ENCODE measurements around the gene OGT. TPM values are rescaled to one million over a fixed set of nuclear protein-coding genes. Genes with fewer than 3 reads are reported as not detected.

Gene OGT
- polyA plus RNA-seq, 2 of the 4 experiments (the other 2 are of a cell fraction), result 42.7 to 290 TPM

- DNase-seq (ENCODE audit: low read depth in 1 of 2, low spot score in 1 of 2) (no peak), ATAC-seq (no peak), FAIRE-seq (no peak)
- no peak overlapping the region for H3K4me3 ChIP-seq
- no peak overlapping the region for H3K27ac ChIP-seq
- H3K4me1 ChIP-seq, result no peaks in the 10 kb centered on the region
- POLR2A ChIA-PET, result no interaction called here
- CTCF ChIA-PET, result no interaction called here
- WGBS (ENCODE audit: missing lambda C conversion rate), result 98% methylated on average over 4 of the region's 4 CpGs
- no peak for TF ChIP-seq MAX (IDR thresholded peaks at IDR 0.05)
- no peak for TF ChIP-seq TFCP2L1 (CRISPR knock-in tag; IDR thresholded peaks at IDR 0.05)
- TF ChIP-seq BCL3 (IDR thresholded peaks at IDR 0.05), result no peak
- TF ChIP-seq FOSL2 (IDR thresholded peaks at IDR 0.05), result no peak
- no peak for TF ChIP-seq FOSL2 (CRISPR knock-in tag; IDR thresholded peaks at IDR 0.05)
- no peak for TF ChIP-seq SMC3 (IDR thresholded peaks at IDR 0.05)
- no peak for TF ChIP-seq CBX2 (IDR thresholded peaks at IDR 0.05; ENCODE audit: borderline replicate concordance, low read depth)
- no peak for TF ChIP-seq ATOH8 (CRISPR knock-in tag; IDR thresholded peaks at IDR 0.05; ENCODE audit: low read depth)
- no peak for TF ChIP-seq JUN (IDR thresholded peaks at IDR 0.05)
- no peak overlapping the region for H3K4me2 ChIP-seq
- H3K9me3 ChIP-seq, result no peaks in the 10 kb centered on the region
Measured at GRCh38 chrX:71615056-71615455, 82.2 kb downstream of the OGT start.

GRCh38 chrX:71615954-71616353, 83.0 kb downstream of the OGT start:
- FAIRE-seq, result no peak
- POLR2A ChIA-PET, result no interaction called here

GRCh38 chrX:71616672-71617529, 84.0 kb downstream of the OGT start:
- FAIRE-seq (no peak), ATAC-seq (peak; percentile 60 to 62; a peak in 5 of 6 replicates)

More at GRCh38 chrX:71615954-71616353, 83.0 kb downstream of the OGT start:
- H3K27ac ChIP-seq, result no peak overlapping the region
- DNase-seq (ENCODE audit: low read depth in 1 of 2, low spot score in 1 of 2), result no peak
- H3K9me3 ChIP-seq, result no peaks in the 10 kb centered on the region
- ATAC-seq, result no peak
- CTCF ChIA-PET, result no interaction called here
- H3K4me1 ChIP-seq, result no peaks in the 10 kb centered on the region
- no peak overlapping the region for H3K4me2 ChIP-seq
- 87% methylated on average over 9 of the region's 10 CpGs for WGBS (ENCODE audit: missing lambda C conversion rate)
- no peak for TF ChIP-seq ZFP36 (IDR thresholded peaks at IDR 0.05; ENCODE audit: borderline replicate concordance, partially characterized antibody)
- no peak for TF ChIP-seq BCL3 (IDR thresholded peaks at IDR 0.05)
- TF ChIP-seq PHF8 (IDR thresholded peaks at IDR 0.05; ENCODE audit: borderline replicate concordance, low read depth), result no peak
- TF ChIP-seq RARB (CRISPR knock-in tag; IDR thresholded peaks at IDR 0.05), result no peak
- no peak for TF ChIP-seq RAD21 (conservative IDR thresholded peaks at IDR 0.05 in 1 of 2, IDR thresholded peaks at IDR 0.05 in 1 of 2)
- no peak for TF ChIP-seq HDAC2 (IDR thresholded peaks at IDR 0.05)
- no peak for TF ChIP-seq CBX8 (IDR thresholded peaks at IDR 0.05)
- no peak for TF ChIP-seq MAX (IDR thresholded peaks at IDR 0.05)
- no peak for TF ChIP-seq EHF (CRISPR knock-in tag; IDR thresholded peaks at IDR 0.05)
- no peak for TF ChIP-seq TP53 (CRISPR knock-in tag; IDR thresholded peaks at IDR 0.05)
- no peak for TF ChIP-seq JUNB (IDR thresholded peaks at IDR 0.05)
- no peak for TF ChIP-seq KDM1A (IDR thresholded peaks at IDR 0.05; ENCODE audit: low read depth)
- TF ChIP-seq ZSCAN20 (CRISPR knock-in tag; IDR thresholded peaks at IDR 0.05), result no peak
- H3K4me3 ChIP-seq, result no peak overlapping the region

More at GRCh38 chrX:71616672-71617529, 84.0 kb downstream of the OGT start:
- ChIA-PET CTCF (no interaction called here), POLR2A (no interaction called here)
- no peak for TF ChIP-seq EHMT2 (IDR thresholded peaks at IDR 0.05; ENCODE audit: low read depth)
- TF ChIP-seq MAZ (IDR thresholded peaks at IDR 0.05; ENCODE audit: borderline replicate concordance, low read depth, low read length), result no peak
- no peak for TF ChIP-seq FOSL2 (IDR thresholded peaks at IDR 0.05)
- no peak for TF ChIP-seq FOSL2 (CRISPR knock-in tag; IDR thresholded peaks at IDR 0.05)
- no peak for TF ChIP-seq CEBPB (IDR thresholded peaks at IDR 0.05)
- TF ChIP-seq JUNB (IDR thresholded peaks at IDR 0.05), result no peak
- TF ChIP-seq KDM1A (IDR thresholded peaks at IDR 0.05; ENCODE audit: low read depth), result no peak
- no peak for TF ChIP-seq ESRRA (IDR thresholded peaks at IDR 0.05; ENCODE audit: borderline replicate concordance, low read length)
- TF ChIP-seq ZC3H11A (IDR thresholded peaks at IDR 0.05), result no peak
- no peak for TF ChIP-seq RARB (CRISPR knock-in tag; IDR thresholded peaks at IDR 0.05)
- Histone ChIP-seq H3K4me1 (no peaks in the 10 kb centered on the region), H3K4me3 (no peak overlapping the region), H3K9me3 (no peaks in the 10 kb centered on the region), H3K4me2 (no peak overlapping the region), H3K27ac (no peak overlapping the region)
- no peak for DNase-seq (ENCODE audit: low read depth in 1 of 2, low spot score in 1 of 2)
- WGBS (ENCODE audit: missing lambda C conversion rate), result 96% methylated on average over 21 of the region's 43 CpGs

Data from A549 (cell line).